ENCODE measurements around the gene TTF2. TPM values are rescaled to one million over a fixed set of nuclear protein-coding genes. Genes with fewer than 3 reads are reported as not detected.

The TTF2 gene
- total and polyA plus RNA-seq, 4 experiments from 2014 or later, result 5.7 to 29.5 (median 20.2) TPM

GRCh38 chr1:117122330-117123025, 62.4 kb downstream of the TTF2 start:
- Histone ChIP-seq H3K4me3 (ENCODE audit: low read length in 2 of 2) (peak overlapping the region; percentile 85 to 98), H3K27me3 (ENCODE audit: insufficient read depth, low read length) (no peaks in the 10 kb centered on the region), H3K4me1 (ENCODE audit: insufficient read depth, low read length) (peaks cover 15% of the 10 kb centered on the region), H3K9me3 (ENCODE audit: control insufficient read depth in 1 of 2, low read length in 2 of 2) (no peaks in the 10 kb centered on the region), H3K27ac (ENCODE audit: low read depth, low read length) (peak overlapping the region; percentile 53), H3K36me3 (ENCODE audit: insufficient read depth, low read length) (no peaks in the 10 kb centered on the region)
- DNase-seq, result no peak
- peaks cover 4 to 10% (median 8%) of the 10 kb centered on the region in 4 donors for H3K4me1 Mint-ChIP-seq
- H3K36me3 Mint-ChIP-seq, result no peaks in the 10 kb centered on the region
- POLR2A ChIA-PET (ENCODE audit: partially characterized antibody), result interaction anchor here (1.0 kb wide), 1 partner anchor 62 kb away, joined by 3 read pairs; the partner anchor contains the start of gene TTF2
- intact Hi-C loops (cut with micrococcal nuclease), result loop anchor here (2.0 to 5.0 kb wide), 3 partner anchors 62 to 636 kb away; partner anchors contain the start of genes MAN1A2 and TTF2
- CTCF ChIA-PET (ENCODE audit: partially characterized antibody), result interaction anchor here (0.7 to 1.5 kb wide), 12 partner anchors 9 to 631 kb away, joined by 3 to 7 read pairs (median 3); partner anchors contain the start of gene TTF2
- H3K27me3 Mint-ChIP-seq, result peaks cover 5 to 7% of the 10 kb centered on the region in 2 donors
- H3K9me3 Mint-ChIP-seq, result no peaks in the 10 kb centered on the region
- H3K27ac Mint-ChIP-seq, result peak overlapping the region in 5 of 7 donors; percentile 62 to 87 (median 82)
- peak overlapping the region; percentile 87 to 92 (median 88) for H3K4me3 Mint-ChIP-seq

- Histone ChIP-seq H3K27me3 (ENCODE audit: insufficient read depth, low read length) (no peaks in the 10 kb centered on the region), H3K27ac (ENCODE audit: low read depth, low read length) (no peak overlapping the region), H3K9me3 (ENCODE audit: control insufficient read depth in 1 of 2, low read length in 2 of 2) (no peaks in the 10 kb centered on the region), H3K4me1 (ENCODE audit: insufficient read depth, low read length) (peaks cover 15% of the 10 kb centered on the region), H3K36me3 (ENCODE audit: insufficient read depth, low read length) (no peaks in the 10 kb centered on the region), H3K4me3 (ENCODE audit: low read length in 2 of 2) (no peak overlapping the region)
- Mint-ChIP-seq H3K36me3 (no peaks in the 10 kb centered on the region), H3K27ac (no peak overlapping the region), H3K9me3 (no peaks in the 10 kb centered on the region), H3K4me1 (peaks cover 4 to 10% (median 8%) of the 10 kb centered on the region in 4 donors), H3K4me3 (peak overlapping the region; percentile 16 to 60 (median 38)), H3K27me3 (peaks cover 5 to 12% of the 10 kb centered on the region in 2 donors)
- intact Hi-C loops (cut with micrococcal nuclease), result loop anchor here (2.0 to 5.0 kb wide), 3 partner anchors 62 to 636 kb away; partner anchors contain the start of genes MAN1A2 and TTF2
- no peak for DNase-seq
- POLR2A ChIA-PET (ENCODE audit: partially characterized antibody), result no interaction called here
- CTCF ChIA-PET (ENCODE audit: partially characterized antibody), result interaction anchor here (1.1 to 1.5 kb wide), 7 partner anchors 10 to 55 kb away, joined by 3 to 7 read pairs (median 3); no protein-coding TSS in a partner anchor
Observed at GRCh38 chr1:117123274-117123673, 63.1 kb downstream of the TTF2 start.

- Histone ChIP-seq H3K27me3 (ENCODE audit: insufficient read depth, low read length) (no peaks in the 10 kb centered on the region), H3K36me3 (ENCODE audit: insufficient read depth, low read length) (no peaks in the 10 kb centered on the region), H3K9me3 (ENCODE audit: control insufficient read depth in 1 of 2, low read length in 2 of 2) (no peaks in the 10 kb centered on the region), H3K4me3 (ENCODE audit: low read length in 2 of 2) (no peak overlapping the region), H3K4me1 (ENCODE audit: insufficient read depth, low read length) (peaks cover 15% of the 10 kb centered on the region), H3K27ac (ENCODE audit: low read depth, low read length) (no peak overlapping the region)
- no peak for DNase-seq
- CTCF ChIA-PET (ENCODE audit: partially characterized antibody), result interaction anchor here (1.0 to 1.3 kb wide), 4 partner anchors 32 to 634 kb away, joined by 3 to 4 read pairs (median 3); no protein-coding TSS in a partner anchor
- Mint-ChIP-seq H3K4me3 (no peak overlapping the region), H3K4me1 (peaks cover 5 to 15% (median 9%) of the 10 kb centered on the region in 4 donors), H3K27me3 (peaks cover 5 to 15% of the 10 kb centered on the region in 2 donors), H3K9me3 (no peaks in the 10 kb centered on the region), H3K27ac (no peak overlapping the region), H3K36me3 (no peaks in the 10 kb centered on the region)
- intact Hi-C loops (cut with micrococcal nuclease), result loop anchor here (5.0 kb wide), 1 partner anchor 243 kb away; the partner anchor contains the start of gene MAN1A2
- POLR2A ChIA-PET (ENCODE audit: partially characterized antibody), result no interaction called here
Observed at GRCh38 chr1:117124661-117125060, 64.5 kb downstream of the TTF2 start.

GRCh38 chr1:117127795-117128194, 67.7 kb downstream of the TTF2 start:
- H3K4me1 Mint-ChIP-seq, result peaks cover 0 to 5% (median 3%) of the 10 kb centered on the region in 4 donors
- H3K27ac Mint-ChIP-seq, result no peak overlapping the region
- ChIA-PET CTCF (ENCODE audit: partially characterized antibody) (interaction anchor here (1.1 to 3.8 kb wide), 13 partner anchors 8 to 407 kb away, joined by 3 to 111 read pairs (median 4); partner anchors contain the start of gene TTF2), POLR2A (ENCODE audit: partially characterized antibody) (no interaction called here)
- H3K9me3 Mint-ChIP-seq, result no peaks in the 10 kb centered on the region
- H3K36me3 Mint-ChIP-seq, result no peaks in the 10 kb centered on the region
- Histone ChIP-seq H3K27me3 (ENCODE audit: insufficient read depth, low read length) (no peaks in the 10 kb centered on the region), H3K27ac (ENCODE audit: low read depth, low read length) (no peak overlapping the region), H3K4me3 (ENCODE audit: low read length in 2 of 2) (no peak overlapping the region), H3K4me1 (ENCODE audit: insufficient read depth, low read length) (no peaks in the 10 kb centered on the region), H3K9me3 (ENCODE audit: control insufficient read depth in 1 of 2, low read length in 2 of 2) (no peaks in the 10 kb centered on the region), H3K36me3 (ENCODE audit: insufficient read depth, low read length) (no peaks in the 10 kb centered on the region)
- intact Hi-C loops (cut with micrococcal nuclease), result loop anchor here (1.0 kb wide), 3 partner anchors 60 to 553 kb away; no protein-coding TSS in a partner anchor
- H3K4me3 Mint-ChIP-seq, result no peak overlapping the region
- peaks cover 5 to 15% of the 10 kb centered on the region in 2 donors for H3K27me3 Mint-ChIP-seq
- DNase-seq, result no peak

- ChIA-PET POLR2A (ENCODE audit: partially characterized antibody) (interaction anchor here (0.8 to 1.4 kb wide), 3 partner anchors 61 to 68 kb away, joined by 3 to 6 read pairs (median 4); partner anchors contain the start of gene TTF2), CTCF (ENCODE audit: partially characterized antibody) (interaction anchor here (0.7 to 3.8 kb wide), 30 partner anchors 9 to 644 kb away, joined by 3 to 111 read pairs (median 4); partner anchors contain the start of gene TTF2)
- H3K9me3 Mint-ChIP-seq, result no peaks in the 10 kb centered on the region
- no peaks in the 10 kb centered on the region for H3K27me3 ChIP-seq (ENCODE audit: insufficient read depth, low read length)
- no peak overlapping the region for H3K27ac ChIP-seq (ENCODE audit: low read depth, low read length)
- no peaks in the 10 kb centered on the region for H3K36me3 ChIP-seq (ENCODE audit: insufficient read depth, low read length)
- DNase-seq, result peak in 4 of 5 donors; percentile 28 to 38 (median 33)
- no peak overlapping the region for H3K4me3 ChIP-seq (ENCODE audit: low read length in 2 of 2)
- no peak overlapping the region for H3K4me3 Mint-ChIP-seq
- no peaks in the 10 kb centered on the region for H3K4me1 ChIP-seq (ENCODE audit: insufficient read depth, low read length)
- H3K9me3 ChIP-seq (ENCODE audit: control insufficient read depth in 1 of 2, low read length in 2 of 2), result no peaks in the 10 kb centered on the region
- H3K27me3 Mint-ChIP-seq, result peaks cover 7 to 16% of the 10 kb centered on the region in 2 donors
- H3K27ac Mint-ChIP-seq, result peak overlapping the region in 1 of 7 donors; percentile 8
- H3K36me3 Mint-ChIP-seq, result no peaks in the 10 kb centered on the region
- intact Hi-C loops (cut with micrococcal nuclease), result loop anchor here (1.0 kb wide), 3 partner anchors 61 to 554 kb away; no protein-coding TSS in a partner anchor
- peaks cover 0 to 5% (median 2%) of the 10 kb centered on the region in 4 donors for H3K4me1 Mint-ChIP-seq
Observed at GRCh38 chr1:117128323-117129079, 68.4 kb downstream of the TTF2 start.

- intact Hi-C loops (cut with micrococcal nuclease), result no loop called here
- no peak overlapping the region for H3K4me3 ChIP-seq (ENCODE audit: low read length in 2 of 2)
- no peaks in the 10 kb centered on the region for H3K36me3 ChIP-seq (ENCODE audit: insufficient read depth, low read length)
- POLR2A ChIA-PET (ENCODE audit: partially characterized antibody), result no interaction called here
- no peak overlapping the region for H3K27ac ChIP-seq (ENCODE audit: low read depth, low read length)
- H3K4me1 Mint-ChIP-seq, result peaks cover 0 to 5% (median 2%) of the 10 kb centered on the region in 4 donors
- no peak overlapping the region for H3K4me3 Mint-ChIP-seq
- no peaks in the 10 kb centered on the region for H3K27me3 ChIP-seq (ENCODE audit: insufficient read depth, low read length)
- DNase-seq, result no peak
- H3K27me3 Mint-ChIP-seq, result peaks cover 13 to 19% of the 10 kb centered on the region in 2 donors
- no peaks in the 10 kb centered on the region for H3K4me1 ChIP-seq (ENCODE audit: insufficient read depth, low read length)
- no peaks in the 10 kb centered on the region for H3K9me3 ChIP-seq (ENCODE audit: control insufficient read depth in 1 of 2, low read length in 2 of 2)
- no peaks in the 10 kb centered on the region for H3K9me3 Mint-ChIP-seq
- no peaks in the 10 kb centered on the region for H3K36me3 Mint-ChIP-seq
- no peak overlapping the region for H3K27ac Mint-ChIP-seq
- CTCF ChIA-PET (ENCODE audit: partially characterized antibody), result interaction anchor here (3.8 kb wide), 1 partner anchor 62 kb away, joined by 111 read pairs; no protein-coding TSS in a partner anchor
Observed at GRCh38 chr1:117130526-117130925, 70.4 kb downstream of the TTF2 start.

Data from CD4-positive, alpha-beta memory T cell (primary cell).